NB4 (cell line): ENCODE data around the gene LILRB2.
"Not testable (repeated sequence)": the region's sequence is repeated elsewhere in the genome, so short reads cannot be mapped to it uniquely, and the experiment has no call there.

Source experiments
- MYC ChIP-seq: IDR thresholded peaks from 2 replicates; pipeline ENCODE4 v1.6.1; 2011; ENCODE audit warnings: low read depth, low read length
- TF ChIP-seq, protein P1 (sequence below): IDR thresholded peaks from one replicate; pipeline ENCODE4 v1.5.1; 2012; ENCODE audit warnings: low read depth, low read length

DNA sequence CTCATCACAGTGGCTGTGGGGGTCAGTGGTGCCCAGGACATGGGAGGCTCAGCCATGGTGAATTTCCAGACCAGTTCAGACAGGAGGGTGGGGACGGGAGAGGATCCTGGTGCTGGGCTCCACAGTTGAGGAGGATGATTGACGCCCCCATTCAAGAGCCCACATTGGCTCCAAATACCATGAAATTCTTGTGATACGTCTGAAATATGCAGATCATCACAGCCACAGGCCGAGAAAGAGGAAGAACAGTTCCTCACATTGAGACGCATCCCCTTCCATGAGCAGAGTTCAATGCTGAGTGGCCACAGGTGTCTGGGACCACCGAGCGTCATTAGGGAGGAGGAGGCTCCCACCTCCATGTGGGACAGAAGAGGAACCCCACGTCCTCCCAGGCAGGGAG lies 37.1 kb downstream of the LILRB2 start:
- not testable (repeated sequence) for TF ChIP-seq MYC
- TF ChIP-seq, protein P1, sequence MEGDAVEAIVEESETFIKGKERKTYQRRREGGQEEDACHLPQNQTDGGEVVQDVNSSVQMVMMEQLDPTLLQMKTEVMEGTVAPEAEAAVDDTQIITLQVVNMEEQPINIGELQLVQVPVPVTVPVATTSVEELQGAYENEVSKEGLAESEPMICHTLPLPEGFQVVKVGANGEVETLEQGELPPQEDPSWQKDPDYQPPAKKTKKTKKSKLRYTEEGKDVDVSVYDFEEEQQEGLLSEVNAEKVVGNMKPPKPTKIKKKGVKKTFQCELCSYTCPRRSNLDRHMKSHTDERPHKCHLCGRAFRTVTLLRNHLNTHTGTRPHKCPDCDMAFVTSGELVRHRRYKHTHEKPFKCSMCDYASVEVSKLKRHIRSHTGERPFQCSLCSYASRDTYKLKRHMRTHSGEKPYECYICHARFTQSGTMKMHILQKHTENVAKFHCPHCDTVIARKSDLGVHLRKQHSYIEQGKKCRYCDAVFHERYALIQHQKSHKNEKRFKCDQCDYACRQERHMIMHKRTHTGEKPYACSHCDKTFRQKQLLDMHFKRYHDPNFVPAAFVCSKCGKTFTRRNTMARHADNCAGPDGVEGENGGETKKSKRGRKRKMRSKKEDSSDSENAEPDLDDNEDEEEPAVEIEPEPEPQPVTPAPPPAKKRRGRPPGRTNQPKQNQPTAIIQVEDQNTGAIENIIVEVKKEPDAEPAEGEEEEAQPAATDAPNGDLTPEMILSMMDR: not testable (repeated sequence)
